ENCODE results near the gene AIFM1.
A peak's percentile ranks its signal among the peaks of the same experiment; 100 is the strongest.

AIFM1 gene

DNA sequence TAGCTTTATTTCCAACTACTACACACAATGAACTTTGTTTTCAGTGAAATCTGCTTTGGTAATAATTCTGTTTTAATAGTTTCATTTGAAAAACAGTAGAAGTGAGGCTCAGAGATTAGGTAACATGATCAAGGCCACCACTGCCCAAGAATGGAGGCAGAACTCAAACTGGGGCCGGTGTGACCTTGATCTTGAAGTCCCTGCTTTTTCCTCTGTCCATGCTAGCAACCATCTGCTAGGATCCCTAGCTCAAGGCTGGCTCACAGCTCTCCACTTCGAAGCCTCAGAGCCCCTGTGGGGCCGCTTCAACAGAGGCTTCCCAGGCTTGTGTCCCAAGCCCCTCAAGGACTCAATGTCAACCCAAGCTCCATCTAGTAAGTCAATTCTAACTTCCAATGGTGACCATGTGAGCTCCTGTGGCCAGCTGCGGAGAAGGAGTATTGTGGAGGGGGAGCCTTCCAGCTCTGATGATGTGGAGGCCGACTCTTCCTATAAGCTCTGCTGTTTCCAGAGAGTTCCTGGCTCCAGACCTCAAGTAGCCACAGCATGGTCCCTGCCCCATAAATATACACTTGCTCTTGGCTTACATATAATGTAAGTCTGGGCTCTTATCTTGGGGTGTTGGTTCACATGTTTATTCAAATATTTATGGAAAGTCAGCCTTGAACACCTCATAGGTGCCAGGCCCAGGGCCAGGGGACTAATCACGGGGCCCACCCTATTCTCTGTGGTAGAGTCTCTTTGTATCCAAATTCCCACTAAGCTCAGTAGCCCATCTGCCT lies 70.2 kb downstream of the AIFM1 start:
- Histone ChIP-seq H3K27ac (no peak overlapping the region), H3K4me3 (no peak overlapping the region)
- no peak for TF ChIP-seq CTCF (IDR thresholded peaks at IDR 0.05)
- no peak for DNase-seq (ENCODE audit: low spot score)

DNA sequence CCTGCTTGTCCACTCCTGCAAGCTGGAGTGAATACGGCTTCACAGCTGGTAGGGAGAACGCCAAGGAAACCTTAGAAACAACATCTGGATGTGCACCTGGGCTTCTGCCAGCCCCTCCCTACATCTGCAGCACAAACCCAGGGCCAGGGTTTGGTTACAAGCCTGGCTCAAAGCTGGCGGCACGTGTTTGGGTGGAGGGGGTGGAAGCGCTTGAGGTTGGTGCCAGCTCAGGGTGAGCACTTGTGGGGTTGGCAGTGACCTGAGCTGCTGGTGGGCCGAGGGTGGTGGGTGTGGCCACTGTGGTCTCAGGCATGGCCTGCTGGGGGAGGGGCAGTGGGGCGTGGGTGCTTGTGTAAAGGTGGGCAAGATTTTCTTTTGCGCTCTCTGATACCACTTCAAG lies 70.9 kb downstream of the AIFM1 start:
- DNase-seq (ENCODE audit: low spot score): no peak
- TF ChIP-seq CTCF (IDR thresholded peaks at IDR 0.05): no peak
- no peak overlapping the region for H3K27ac ChIP-seq
- no peak overlapping the region for H3K4me3 ChIP-seq

- TF ChIP-seq CTCF (IDR thresholded peaks at IDR 0.05): no peak
- no peak overlapping the region for H3K27ac ChIP-seq
- DNase-seq (ENCODE audit: low spot score): no peak
- H3K4me3 ChIP-seq: no peak overlapping the region
Measured at GRCh38 chrX:130093271-130093670, 72.4 kb downstream of the AIFM1 start.

GRCh38 chrX:130091980-130092522 lies 73.6 kb downstream of the AIFM1 start:
- no peak for DNase-seq (ENCODE audit: low spot score)
- Histone ChIP-seq H3K4me3 (no peak overlapping the region), H3K27ac (peak overlapping the region in 1 of 2 donors; percentile 16)
- TF ChIP-seq CTCF (IDR thresholded peaks at IDR 0.05): no peak

DNA sequence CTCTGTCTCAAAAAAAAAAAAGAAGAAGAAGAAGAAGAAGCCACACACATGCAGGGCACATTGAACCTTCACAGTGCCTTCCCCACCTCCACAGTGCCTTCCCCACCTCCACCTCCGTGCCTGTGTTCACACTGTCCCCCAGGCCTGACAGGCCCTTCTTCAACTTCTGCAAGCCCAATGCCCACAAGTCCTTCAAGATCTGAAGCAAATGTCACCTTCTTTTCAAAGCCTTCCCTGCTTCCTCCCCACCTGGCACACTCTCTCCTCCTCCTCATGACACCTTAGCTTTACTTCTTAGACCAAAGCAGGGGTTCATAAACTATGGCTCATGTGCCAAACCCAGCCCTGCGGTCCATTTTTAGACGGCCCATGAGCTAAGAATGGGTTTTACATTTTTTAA lies 75.3 kb downstream of the AIFM1 start:
- no peak for TF ChIP-seq CTCF (IDR thresholded peaks at IDR 0.05)
- DNase-seq (ENCODE audit: low spot score): no peak
- H3K4me3 ChIP-seq: no peak overlapping the region
- no peak overlapping the region for H3K27ac ChIP-seq

- peak overlapping the region in 1 of 2 donors; percentile 10 for H3K27ac ChIP-seq
- H3K4me3 ChIP-seq: no peak overlapping the region
Measured at GRCh38 chrX:130086447-130087206, 79.0 kb downstream of the AIFM1 start.

More at GRCh38 chrX:130086447-130087206, 79.0 kb downstream of the AIFM1 start:
- no peak for TF ChIP-seq CTCF (IDR thresholded peaks at IDR 0.05)
- DNase-seq (ENCODE audit: low spot score): no peak

Measured in coronary artery (tissue), 2 donors.